Caco-2 (cell line): ENCODE results near the gene UBAP2. TPM values are rescaled to one million over a fixed set of nuclear protein-coding genes. Genes with fewer than 3 reads are reported as not detected.

ENCODE experiments used
- BruUV-seq: library from RNA; stranded (reverse); fragments of 400-500 nt; replicated peaks from 2 replicates; lab custom pipeline; 2021; lab: Mats Ljungman, UMichigan
- CTCF ChIA-PET: fragments of 300-600 bp; sonication (Branson Sonifier 250); formaldehyde crosslinking; loops from one replicate; lab custom pipeline; 2022; ENCODE audit warnings: antibody characterized with exemption; lab: Charles Lee
- POLR2A ChIA-PET: fragments of 300-600 bp; sonication (Branson Sonifier 250); formaldehyde crosslinking; loops from one replicate; lab custom pipeline; 2022; ENCODE audit warnings: antibody characterized with exemption; lab: Charles Lee
- DNase-seq, 2 experiments: peaks; one replicate each; pipeline versions ENCODE4 v3.0.0 to v3.0.0-alpha.2; 2020 to 2022
- H3K27me3 ChIP-seq: replicated peaks from 2 replicates; pipeline ENCODE4 v1.6.0; 2011; ENCODE audit warnings: low read length; ENCODE audit not compliant: control insufficient read depth, insufficient read depth
- H3K36me3 ChIP-seq: 2 replicates; pipeline ENCODE4 v1.5.1; 2011; ENCODE audit warnings: low read length; ENCODE audit not compliant: control insufficient read depth, insufficient read depth
- H3K4me1 ChIP-seq: fragments of 250-450 bp; sonication (Bioruptor Pico); 2 replicates; pipeline ENCODE4 v1.5.1; 2020; ENCODE audit warnings: mild to moderate bottlenecking
- H3K4me3 ChIP-seq: 2 replicates; pipeline ENCODE4 v1.5.1; 2011; ENCODE audit warnings: low read depth, mild to moderate bottlenecking, control low read depth, low read length
- H3K9me3 ChIP-seq: fragments of 250-450 bp; sonication (Bioruptor Pico); 2 replicates; pipeline ENCODE4 v1.5.1; 2020; ENCODE audit warnings: mild to moderate bottlenecking, moderate library complexity
- H3K27ac Mint-ChIP-seq: one replicate; pipeline ENCODE4 v1.8.0; 2022; ENCODE audit warnings: mixed read lengths; ENCODE audit not compliant: unreplicated experiment
- H3K27me3 Mint-ChIP-seq: one replicate; pipeline ENCODE4 v1.8.0; 2022; ENCODE audit warnings: mixed read lengths; ENCODE audit not compliant: insufficient read depth, unreplicated experiment
- H3K36me3 Mint-ChIP-seq: one replicate; pipeline ENCODE4 v1.8.0; 2022; ENCODE audit warnings: mild to moderate bottlenecking, mixed read lengths; ENCODE audit not compliant: insufficient read depth, unreplicated experiment
- H3K4me1 Mint-ChIP-seq: one replicate; pipeline ENCODE4 v1.8.0; 2022; ENCODE audit warnings: low read depth, mixed read lengths; ENCODE audit not compliant: unreplicated experiment
- H3K4me3 Mint-ChIP-seq: one replicate; pipeline ENCODE4 v1.8.0; 2022; ENCODE audit warnings: mild to moderate bottlenecking, moderate library complexity, mixed read lengths; ENCODE audit not compliant: unreplicated experiment
- H3K9me3 Mint-ChIP-seq: one replicate; pipeline ENCODE4 v1.8.0; 2022; ENCODE audit warnings: mixed read lengths; ENCODE audit not compliant: unreplicated experiment
- CTCF ChIP-seq, 2 experiments: fragments of 200-600 bp in 1 of 2; IDR thresholded peaks; 1 replicate in 1 of 2; 2 replicates in 1 of 2; pipeline versions ENCODE4 v1.5.1 to v1.8.0; 2011 to 2022; ENCODE audit warnings: antibody characterized with exemption in 1 of 2, control low read depth in 1 of 2, inconsistent platforms in 1 of 2, low read depth in 1 of 2, low read length in 1 of 2, mild to moderate bottlenecking in 1 of 2, moderate library complexity in 1 of 2; ENCODE audit not compliant: insufficient read depth in 1 of 2, severe bottlenecking in 1 of 2, unreplicated experiment in 1 of 2
- intact Hi-C: fragments of 100-400 bp; cut with micrococcal nuclease; formaldehyde crosslinking; loops from one replicate; pipeline ENCODE4 v1.10.0; 2022; ENCODE audit not compliant: unreplicated experiment
- total RNA-seq: library from RNA; stranded (reverse); gene quantifications from 2 replicates; pipeline ENCODE4 v1.2.3, GENCODE V29; 2022

The UBAP2 gene
- total RNA-seq, 1 experiment from 2014 or later: 87.5 TPM

GRCh38 chr9:34001298-34001697 lies 47.4 kb downstream of the UBAP2 start:
- H3K9me3 Mint-ChIP-seq: no peaks in the 10 kb centered on the region
- CTCF ChIA-PET: interaction anchor here (2.0 kb wide), 1 partner anchor 72 kb away, joined by 10 read pairs; no protein-coding TSS in a partner anchor
- no peak for DNase-seq
- no TSS peak for BruUV-seq
- H3K4me3 Mint-ChIP-seq: no peak overlapping the region
- no peak overlapping the region for H3K27ac Mint-ChIP-seq
- Histone ChIP-seq H3K9me3 (no peaks in the 10 kb centered on the region), H3K4me3 (no peak overlapping the region), H3K27me3 (no peaks in the 10 kb centered on the region), H3K36me3 (peaks cover 2% of the 10 kb centered on the region; the same call in 1 of the 2 replicates), H3K4me1 (no peaks in the 10 kb centered on the region)
- peaks cover 70% of the 10 kb centered on the region for H3K36me3 Mint-ChIP-seq
- no peak for TF ChIP-seq CTCF (IDR thresholded peaks at IDR 0.05; ENCODE audit: insufficient read depth in 1 of 2, low read depth in 1 of 2, low read length in 1 of 2, severe bottlenecking in 1 of 2, unreplicated experiment in 1 of 2)
- intact Hi-C loops: no loop called here
- H3K27me3 Mint-ChIP-seq: no peaks in the 10 kb centered on the region
- no peaks in the 10 kb centered on the region for H3K4me1 Mint-ChIP-seq
- POLR2A ChIA-PET: no interaction called here

- Histone ChIP-seq H3K27me3 (no peaks in the 10 kb centered on the region), H3K4me1 (no peaks in the 10 kb centered on the region), H3K36me3 (0 out of 2 replicates have a peak, but pooled peaks cover 2% of the 10 kb centered on the region), H3K9me3 (no peaks in the 10 kb centered on the region), H3K4me3 (no peak overlapping the region)
- ChIA-PET CTCF (no interaction called here), POLR2A (interaction anchor here (0.6 kb wide), 1 partner anchor 53 kb away, joined by 3 read pairs; the partner anchor contains the start of gene UBAP2)
- H3K4me1 Mint-ChIP-seq: no peaks in the 10 kb centered on the region
- no peaks in the 10 kb centered on the region for H3K27me3 Mint-ChIP-seq
- no peak overlapping the region for H3K4me3 Mint-ChIP-seq
- H3K36me3 Mint-ChIP-seq: peaks cover 59% of the 10 kb centered on the region
- no peaks in the 10 kb centered on the region for H3K9me3 Mint-ChIP-seq
- no peak for TF ChIP-seq CTCF (IDR thresholded peaks at IDR 0.05; ENCODE audit: insufficient read depth in 1 of 2, low read depth in 1 of 2, low read length in 1 of 2, severe bottlenecking in 1 of 2, unreplicated experiment in 1 of 2)
- no peak for DNase-seq
- intact Hi-C loops: no loop called here
- no TSS peak for BruUV-seq
- H3K27ac Mint-ChIP-seq: no peak overlapping the region
Observed at GRCh38 chr9:33995449-33995848, 53.2 kb downstream of the UBAP2 start.

- Histone ChIP-seq H3K9me3 (no peaks in the 10 kb centered on the region), H3K4me1 (no peaks in the 10 kb centered on the region), H3K4me3 (no peak overlapping the region), H3K36me3 (0 out of 2 replicates have a peak, but pooled peaks cover 1% of the 10 kb centered on the region), H3K27me3 (no peaks in the 10 kb centered on the region)
- Mint-ChIP-seq H3K27me3 (no peaks in the 10 kb centered on the region), H3K4me1 (no peaks in the 10 kb centered on the region), H3K4me3 (no peak overlapping the region), H3K36me3 (peaks cover 72% of the 10 kb centered on the region), H3K27ac (no peak overlapping the region), H3K9me3 (no peaks in the 10 kb centered on the region)
- BruUV-seq: no TSS peak
- DNase-seq: no peak
- ChIA-PET POLR2A (no interaction called here), CTCF (no interaction called here)
- no peak for TF ChIP-seq CTCF (IDR thresholded peaks at IDR 0.05; ENCODE audit: insufficient read depth in 1 of 2, low read depth in 1 of 2, low read length in 1 of 2, severe bottlenecking in 1 of 2, unreplicated experiment in 1 of 2)
- intact Hi-C loops: no loop called here
Observed at GRCh38 chr9:33993104-33993503, 55.6 kb downstream of the UBAP2 start.
